ENCODE data around the gene TMEM253. TPM values are rescaled to one million over a fixed set of nuclear protein-coding genes. Genes with fewer than 3 reads are reported as not detected.

The TMEM253 gene
- polyA plus RNA-seq, 1 of the 3 experiments (the other 2 are of a cell fraction), result 0.82 TPM

GRCh38 chr14:21113369-21113768 is 12.5 kb downstream of the TMEM253 start:
- Histone ChIP-seq H3K4me2 (no peak overlapping the region), H4K20me1 (ENCODE audit: insufficient read depth) (no peaks in the 10 kb centered on the region), H3K27me3 (ENCODE audit: insufficient read depth) (no peaks in the 10 kb centered on the region; the same call in 1 of the 2 replicates), H3K9me2 (no peaks in the 10 kb centered on the region), H3K27ac (ENCODE audit: low read depth in 2 of 2, low read length in 1 of 2) (no peak overlapping the region), H3K79me2 (ENCODE audit: insufficient read depth) (no peaks in the 10 kb centered on the region), H2AFZ (ENCODE audit: low read depth) (no peak overlapping the region), H3F3A (replicated peaks; ENCODE audit: insufficient read depth) (no peaks in the 10 kb centered on the region), H3K9ac (no peak overlapping the region), H3K9me3 (no peaks in the 10 kb centered on the region), H3K4me3 (ENCODE audit: low read depth in 2 of 2, low read length in 1 of 2) (no peak overlapping the region), H3K4me1 (ENCODE audit: control insufficient read depth in 1 of 2, insufficient read depth in 2 of 2, low read depth in 1 of 2, low read length in 1 of 2) (no peaks in the 10 kb centered on the region), H3K36me3 (replicated peaks in 1 of 2; ENCODE audit: control insufficient read depth in 1 of 2, insufficient read depth in 2 of 2, low read length in 1 of 2) (no peaks in the 10 kb centered on the region)
- no peak for DNase-seq
- no peak for TF ChIP-seq NRF1 (IDR thresholded peaks at IDR 0.05; ENCODE audit: low read depth, low read length)
- TF ChIP-seq FOXM1 (IDR thresholded peaks at IDR 0.05; ENCODE audit: low read depth), result no peak
- TF ChIP-seq PBX3 (IDR thresholded peaks at IDR 0.05), result no peak
- no peak for TF ChIP-seq SIN3A (IDR thresholded peaks at IDR 0.05; ENCODE audit: borderline replicate concordance, low read depth, low read length)
- TF ChIP-seq USF2 (IDR thresholded peaks at IDR 0.05; ENCODE audit: borderline replicate concordance, low read depth, low read length), result no peak
- TF ChIP-seq EZH2phosphoT487 (IDR thresholded peaks at IDR 0.05; ENCODE audit: borderline replicate concordance, low read depth), result no peak
- no peak for TF ChIP-seq GATA2 (CRISPR knock-in tag; IDR thresholded peaks at IDR 0.05)
- no peak for TF ChIP-seq YY1 (IDR thresholded peaks at IDR 0.05; ENCODE audit: low read depth)
- ChIA-PET CTCF (interaction anchor here (1.2 to 1.9 kb wide), 4 partner anchors 10 to 99 kb away, joined by 3 to 6 read pairs (median 5); no protein-coding TSS in a partner anchor), POLR2A (no interaction called here)
- WGBS (ENCODE audit: low lambda C conversion rate), result 83% methylated on average over 2 of the region's 2 CpGs

GRCh38 chr14:21118933-21119332 is 18.1 kb downstream of the TMEM253 start:
- WGBS (ENCODE audit: low lambda C conversion rate), result 57% methylated on average over 3 of the region's 3 CpGs
- no peak for DNase-seq
- no peaks in the 10 kb centered on the region for H3F3A ChIP-seq (replicated peaks; ENCODE audit: insufficient read depth)
- H3K4me1 ChIP-seq (ENCODE audit: control insufficient read depth in 1 of 2, insufficient read depth in 2 of 2, low read depth in 1 of 2, low read length in 1 of 2), result no peaks in the 10 kb centered on the region
- H3K79me2 ChIP-seq (ENCODE audit: insufficient read depth), result no peaks in the 10 kb centered on the region
- H3K36me3 ChIP-seq (replicated peaks in 1 of 2; ENCODE audit: control insufficient read depth in 1 of 2, insufficient read depth in 2 of 2, low read length in 1 of 2), result no peaks in the 10 kb centered on the region
- no peak for TF ChIP-seq RAD21 (IDR thresholded peaks at IDR 0.05; ENCODE audit: low read length)
- TF ChIP-seq SMC3 (IDR thresholded peaks at IDR 0.05; ENCODE audit: low read depth, low read length), result no peak
- no peak for TF ChIP-seq MEF2A (IDR thresholded peaks at IDR 0.05; ENCODE audit: borderline replicate concordance, low read depth)
- no peak for TF ChIP-seq POLR2AphosphoS5 (IDR thresholded peaks at IDR 0.05; ENCODE audit: low read depth, low read length)
- TF ChIP-seq PBX3 (IDR thresholded peaks at IDR 0.05), result no peak
- no peaks in the 10 kb centered on the region; the same call in 1 of the 2 replicates for H3K27me3 ChIP-seq (ENCODE audit: insufficient read depth)
- H3K9me2 ChIP-seq, result no peaks in the 10 kb centered on the region
- H3K9me3 ChIP-seq, result no peaks in the 10 kb centered on the region
- H3K4me2 ChIP-seq, result no peak overlapping the region
- no peak overlapping the region for H3K9ac ChIP-seq
- CTCF ChIA-PET, result interaction anchor here (1.0 to 2.0 kb wide), 3 partner anchors 14 to 104 kb away, joined by 3 to 6 read pairs (median 3); no protein-coding TSS in a partner anchor
- H3K4me3 ChIP-seq (ENCODE audit: low read depth in 2 of 2, low read length in 1 of 2), result no peak overlapping the region
- H2AFZ ChIP-seq (ENCODE audit: low read depth), result no peak overlapping the region
- no peaks in the 10 kb centered on the region for H4K20me1 ChIP-seq (ENCODE audit: insufficient read depth)
- POLR2A ChIA-PET, result no interaction called here
- H3K27ac ChIP-seq (ENCODE audit: low read depth in 2 of 2, low read length in 1 of 2), result no peak overlapping the region
